Loucy (cell line): ENCODE measurements around the gene HK1.

Source experiments
- CTCF ChIP-seq: fragments of 200-600 bp; sonication (generic); conservative IDR thresholded peaks from 2 replicates; pipeline ENCODE4 v1.5.1; 2014; ENCODE audit warnings: mild to moderate bottlenecking, antibody characterized with exemption, low read length
- EZH2phosphoT487 ChIP-seq: fragments of 200-600 bp; IDR thresholded peaks from 2 replicates; pipeline ENCODE4 v1.6.1; 2018; ENCODE audit warnings: antibody characterized with exemption, mild to moderate bottlenecking, moderate library complexity, borderline replicate concordance

GRCh38 chr10:69328380-69328735, 50.1 kb downstream of the HK1 start:
- no peak for TF ChIP-seq CTCF
- TF ChIP-seq EZH2phosphoT487: no peak
